8988T (cell line): ENCODE results near the gene C2orf81.

Experiments used
- DNase-seq: peaks from one replicate; pipeline ENCODE4 v3.0.0; 2011

C2orf81 gene

GRCh38 chr2:74390606-74391005 is 30.8 kb downstream of the C2orf81 start:
- DNase-seq = no peak

- no peak for DNase-seq
Observed at GRCh38 chr2:74387346-74387745, 34.1 kb downstream of the C2orf81 start.

GRCh38 chr2:74385396-74385795 is 36.0 kb downstream of the C2orf81 start:
- DNase-seq = no peak

GRCh38 chr2:74384051-74384450 is 37.4 kb downstream of the C2orf81 start:
- no peak for DNase-seq

DNA sequence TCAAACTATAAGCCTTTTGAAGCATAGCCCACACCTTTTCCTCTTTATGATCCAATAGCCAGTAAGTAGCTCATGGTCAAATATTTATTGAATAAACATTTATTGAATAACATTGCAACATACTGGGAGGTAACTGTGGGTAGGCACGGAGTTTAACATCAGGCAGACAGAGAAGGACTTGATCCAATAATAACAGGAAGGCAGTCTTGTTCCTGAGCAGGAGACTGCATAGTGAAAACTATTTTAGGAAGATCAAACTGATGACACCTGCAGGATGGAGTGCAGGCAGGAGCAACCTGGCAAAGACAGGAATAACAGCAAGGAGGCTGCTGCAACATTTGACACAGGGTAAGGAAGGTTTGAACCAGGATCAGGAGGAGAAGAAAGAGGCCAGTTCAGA is 38.2 kb downstream of the C2orf81 start:
- DNase-seq = no peak

DNA sequence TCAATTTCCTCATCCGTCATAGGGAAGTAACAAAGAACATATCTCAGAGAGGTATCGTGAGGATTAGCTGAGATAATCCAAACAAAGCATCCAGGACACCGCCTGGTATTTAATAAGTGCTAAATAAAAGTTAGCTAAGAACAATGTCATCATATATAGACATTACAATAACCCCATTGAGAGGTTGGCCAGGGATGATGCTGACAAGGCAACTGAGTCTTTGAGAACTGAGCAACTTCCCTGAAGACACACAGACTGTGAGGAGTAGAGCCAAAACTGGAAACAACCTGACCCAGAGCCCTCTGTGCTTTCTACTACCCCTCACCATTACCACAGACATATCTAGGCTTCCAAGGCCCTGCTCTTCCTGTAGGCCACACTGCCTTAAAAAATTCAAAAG is 39.7 kb downstream of the C2orf81 start:
- DNase-seq = no peak

- DNase-seq = peak; percentile 60
Observed at GRCh38 chr2:74379851-74380789, 41.3 kb downstream of the C2orf81 start, which contains the start of gene DCTN1. DCTN1 (minus strand) TSS chr2:74380311; CDS start chr2:74380037, 274 bp downstream.

GRCh38 chr2:74378007-74378406 is 43.4 kb downstream of the C2orf81 start:
- DNase-seq = no peak

GRCh38 chr2:74375838-74376237 is 45.6 kb downstream of the C2orf81 start:
- DNase-seq = no peak

- DNase-seq = no peak
Observed at GRCh38 chr2:74374509-74375205, 46.8 kb downstream of the C2orf81 start.

GRCh38 chr2:74373985-74374384 is 47.4 kb downstream of the C2orf81 start:
- DNase-seq = no peak

DNA sequence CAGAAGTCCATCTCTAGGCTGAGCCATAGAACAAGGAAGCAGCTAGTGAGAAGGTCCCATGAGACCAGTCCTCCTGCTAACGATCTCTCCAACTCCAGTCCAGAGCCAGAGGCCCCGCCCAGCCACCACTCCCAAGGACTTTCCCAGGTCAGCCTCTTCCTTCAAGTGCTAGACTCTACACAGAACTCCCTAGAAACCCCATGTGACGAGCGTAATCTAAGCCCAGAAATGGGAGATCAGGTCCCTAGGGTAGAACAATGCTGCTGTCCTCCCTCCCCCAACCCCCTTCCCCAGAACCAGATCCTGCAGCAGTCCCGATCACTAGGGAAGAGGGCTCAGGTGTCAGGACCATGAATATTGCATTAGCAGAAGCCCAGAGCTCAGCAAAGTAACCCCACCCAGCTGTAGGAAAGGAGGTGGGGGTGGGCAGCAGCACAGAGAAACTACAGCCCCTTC is 48.2 kb downstream of the C2orf81 start:
- DNase-seq = no peak

- no peak for DNase-seq
Observed at GRCh38 chr2:74372674-74373073, 48.7 kb downstream of the C2orf81 start.

- no peak for DNase-seq
Observed at GRCh38 chr2:74371421-74371820, 50.0 kb downstream of the C2orf81 start.

DNA sequence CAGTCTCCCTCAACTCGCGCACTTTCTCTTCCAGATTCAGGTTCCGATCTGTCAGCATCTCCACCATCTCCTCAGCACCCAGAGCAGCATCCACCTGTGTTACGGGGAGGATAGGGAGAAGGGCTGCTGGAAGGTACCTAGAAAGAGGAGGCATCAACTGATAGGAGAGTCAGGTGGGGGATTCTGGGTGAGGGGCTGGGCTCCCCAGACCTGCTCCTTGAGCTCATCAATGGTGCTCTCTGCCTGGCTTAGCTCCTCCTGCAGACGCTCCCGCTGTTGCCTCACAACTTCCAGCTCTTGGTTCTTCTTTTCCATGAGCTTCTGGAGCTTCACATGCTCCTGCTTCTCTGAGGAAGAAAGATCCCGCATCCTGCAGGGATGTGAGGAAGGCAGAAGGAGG is 51.4 kb downstream of the C2orf81 start:
- no peak for DNase-seq

- DNase-seq = no peak
Observed at GRCh38 chr2:74368499-74368898, 52.9 kb downstream of the C2orf81 start.

GRCh38 chr2:74367789-74368188 is 53.6 kb downstream of the C2orf81 start:
- DNase-seq = no peak

GRCh38 chr2:74366036-74366435 is 55.4 kb downstream of the C2orf81 start:
- no peak for DNase-seq

GRCh38 chr2:74364533-74365505 is 56.6 kb downstream of the C2orf81 start:
- no peak for DNase-seq
